Measurements from ENCODE around the gene SLC44A4. TPM values are rescaled to one million over a fixed set of nuclear protein-coding genes. Genes with fewer than 3 reads are reported as not detected.

SLC44A4 gene
- total and polyA plus RNA-seq, 2 of the 8 experiments (the other 6 are each of a cell fraction or from before 2014, with no cell fraction given), result 4.8 to 7.0 TPM

- no peak overlapping the region for H3K4me3 ChIP-seq (ENCODE audit: extremely low read depth in 1 of 4, insufficient read depth in 2 of 4, low read depth in 3 of 4, low read length in 4 of 4)
- H3K4me2 ChIP-seq (ENCODE audit: insufficient read depth in 1 of 2, low read depth in 2 of 2, low read length in 2 of 2), result peak overlapping the region in 1 of 2 experiments; percentile 92; a peak in 1 of 4 replicates
- no peaks in the 10 kb centered on the region for H3K27me3 ChIP-seq (replicated peaks in 1 of 4; ENCODE audit: control insufficient read depth in 3 of 4, extremely low read depth in 1 of 4, insufficient read depth in 3 of 4, low read length in 3 of 4)
- no peak overlapping the region for H3K14ac ChIP-seq (ENCODE audit: insufficient read length)
- H3K9ac ChIP-seq (replicated peaks in 1 of 4; ENCODE audit: extremely low read depth in 1 of 4, low read depth in 3 of 4, low read length in 3 of 4), result no peak overlapping the region
- H3K4me1 ChIP-seq (replicated peaks in 1 of 4; ENCODE audit: control insufficient read depth in 3 of 4, insufficient read depth in 4 of 4, low read length in 3 of 4), result peaks cover 0 to 14% (median 6%) of the 10 kb centered on the region in 4 experiments; a peak in 6 of 7 replicates
- no peak overlapping the region for H4K5ac ChIP-seq (ENCODE audit: insufficient read length, low read depth, low read length)
- H4K91ac ChIP-seq (replicated peaks; ENCODE audit: insufficient read length, low read length), result no peak overlapping the region
- H4K20me1 ChIP-seq (replicated peaks in 1 of 2; ENCODE audit: control insufficient read depth in 1 of 2, insufficient read depth in 2 of 2, low read length in 2 of 2), result peaks cover 0 to 5% of the 10 kb centered on the region in 2 experiments
- DNase-seq (ENCODE audit: low read depth in 1 of 2, low spot score in 2 of 2), result no peak
- WGBS, 2 experiments (ENCODE audit: extremely low coverage in 1 of 2, insufficient coverage in 1 of 2, insufficient read length in 1 of 2, insufficient replicate concordance in 2 of 2, low coverage in 1 of 2, low lambda C conversion rate in 2 of 2, missing lambda C conversion rate in 1 of 2), result 94% methylated on average over 5 of the region's 5 CpGs; no CpG with 5 or more reads in 1 of the 2 experiments
- no peak overlapping the region for H3K18ac ChIP-seq (ENCODE audit: extremely low read depth, low read length)
- H2AK5ac ChIP-seq (ENCODE audit: low read depth, low read length), result no peak overlapping the region
- H3K27ac ChIP-seq (ENCODE audit: low read depth, low read length), result no peak overlapping the region
- no peak overlapping the region for H2AFZ ChIP-seq (ENCODE audit: low read length)
- no peak overlapping the region for H2BK12ac ChIP-seq (ENCODE audit: low read depth, low read length)
- no peak overlapping the region for H3K4ac ChIP-seq (replicated peaks; ENCODE audit: insufficient read length, low read depth, low read length)
- no peak overlapping the region for H4K8ac ChIP-seq (ENCODE audit: extremely low read depth, insufficient read depth, low read length)
- ChIA-PET CTCF (ENCODE audit: partially characterized antibody) (interaction anchor here (0.9 to 1.8 kb wide), 3 partner anchors 53 to 246 kb away, joined by 3 to 11 read pairs (median 3); no protein-coding TSS in a partner anchor), POLR2A (ENCODE audit: partially characterized antibody) (interaction anchor here (0.6 to 2.3 kb wide), 5 partner anchors 14 to 1532 kb away, joined by 3 to 11 read pairs (median 8); partner anchors contain the start of genes DXO, NELFE and SKIC2)
- no peak overlapping the region for H3K23ac ChIP-seq (ENCODE audit: insufficient read length)
- no peak overlapping the region for H2BK5ac ChIP-seq (ENCODE audit: low read depth, low read length)
- no peak overlapping the region for H3K56ac ChIP-seq (replicated peaks; ENCODE audit: insufficient read length, low read depth, low read length)
- H3K9me3 ChIP-seq (ENCODE audit: insufficient read depth in 2 of 2, low read depth in 1 of 2, low read length in 1 of 2), result no peaks in the 10 kb centered on the region
- H3K36me3 ChIP-seq (ENCODE audit: control insufficient read depth in 2 of 4, insufficient read depth in 4 of 4, low read length in 3 of 4), result peaks cover 11 to 24% (median 21%) of the 10 kb centered on the region in 4 experiments; a peak in 7 of 8 replicates
- H3K79me1 ChIP-seq (ENCODE audit: low read depth, low read length), result peaks cover 2% of the 10 kb centered on the region
- peaks cover 0 to 17% of the 10 kb centered on the region in 2 experiments; a peak in 2 of 4 replicates for H3K79me2 ChIP-seq (ENCODE audit: control insufficient read depth in 1 of 2, insufficient read depth in 2 of 2, low read length in 2 of 2)
- peaks cover 13% of the 10 kb centered on the region for H3K23me2 ChIP-seq (ENCODE audit: low read depth, low read length)
- FAIRE-seq, result no peak
- no peak overlapping the region for H2BK20ac ChIP-seq (ENCODE audit: low read length)
- no peak overlapping the region for H2BK15ac ChIP-seq (ENCODE audit: low read length)
- no peak overlapping the region for H2BK120ac ChIP-seq (replicated peaks; ENCODE audit: low read depth, low read length)
- TF ChIP-seq EGR1 (IDR thresholded peaks at IDR 0.05; ENCODE audit: borderline replicate concordance, low read depth, low read length), result no peak
- no peak for TF ChIP-seq HDAC6 (IDR thresholded peaks at IDR 0.05; ENCODE audit: low read depth, low read length)
- no peak for TF ChIP-seq TAF1 (IDR thresholded peaks at IDR 0.05; ENCODE audit: low read depth, low read length)
- no peak for TF ChIP-seq MAX (IDR thresholded peaks at IDR 0.05)
- no peak for TF ChIP-seq CBX8 (IDR thresholded peaks at IDR 0.05; ENCODE audit: borderline replicate concordance, low read depth, low read length)
- TF ChIP-seq KDM4A (IDR thresholded peaks at IDR 0.05; ENCODE audit: low read depth, low read length, severe bottlenecking), result no peak
- no peak for TF ChIP-seq SP4 (IDR thresholded peaks at IDR 0.05; ENCODE audit: low read length)
- no peak for TF ChIP-seq CHD2 (IDR thresholded peaks at IDR 0.05; ENCODE audit: low read length)
- TF ChIP-seq RNF2 (IDR thresholded peaks at IDR 0.05; ENCODE audit: borderline replicate concordance, low read depth, low read length, missing control alignments, poor library complexity, severe bottlenecking), result no peak
- no peak for TF ChIP-seq SRF (IDR thresholded peaks at IDR 0.05; ENCODE audit: low read depth, low read length)
- TF ChIP-seq USF2 (IDR thresholded peaks at IDR 0.05; ENCODE audit: low read length), result no peak
- TF ChIP-seq BRCA1 (IDR thresholded peaks at IDR 0.05; ENCODE audit: low read depth, low read length), result no peak
These were observed 20.4 kb upstream of the SLC44A4 start for GRCh38 chr6:31899215-31899614.

Data from H1 (cell line).